ENCODE data around the gene COQ6. TPM values are rescaled to one million over a fixed set of nuclear protein-coding genes. Genes with fewer than 3 reads are reported as not detected.
"Not testable (repeated sequence)": the region's sequence is repeated elsewhere in the genome, so short reads cannot be mapped to it uniquely, and the experiment has no call there.

The COQ6 gene
- total and polyA plus RNA-seq, 8 donors = 5.1 to 19.8 (median 7.0) TPM

DNA sequence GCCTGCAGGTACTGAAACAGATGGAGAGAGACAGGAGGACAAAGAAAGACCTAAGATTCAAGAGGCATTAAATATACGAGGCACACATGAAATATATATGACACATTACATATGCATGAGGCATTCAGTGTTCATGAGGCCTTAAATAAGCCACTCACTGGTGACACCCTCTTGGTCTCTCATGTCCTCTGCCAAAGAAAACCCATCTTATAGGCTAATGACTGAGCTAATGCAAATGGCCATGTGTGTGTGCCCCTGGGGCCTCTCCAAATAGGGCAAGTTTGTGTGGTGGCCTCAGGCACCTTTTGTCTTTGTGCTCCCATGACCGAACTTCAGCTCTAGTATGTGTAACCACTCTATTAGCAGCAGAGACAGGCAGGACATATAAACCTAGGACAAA lies 18.8 kb downstream of the COQ6 start:
- ATAC-seq (no peak), FAIRE-seq (no peak), DNase-seq (no peak)
- intact Hi-C loops (cut with DNase I) = no loop called here
- Histone ChIP-seq H3K27ac (no peak overlapping the region), H3K36me3 (peaks cover 0 to 6% (median 0%) of the 10 kb centered on the region in 3 donors), H3K27me3 (no peaks in the 10 kb centered on the region), H3K4me1 (no peaks in the 10 kb centered on the region), H3K9me3 (no peaks in the 10 kb centered on the region), H3K4me3 (no peak overlapping the region)
- WGBS, 2 donors = 90 to 98% methylated on average over 2 of the region's 2 CpGs
- TF ChIP-seq, protein P1, sequence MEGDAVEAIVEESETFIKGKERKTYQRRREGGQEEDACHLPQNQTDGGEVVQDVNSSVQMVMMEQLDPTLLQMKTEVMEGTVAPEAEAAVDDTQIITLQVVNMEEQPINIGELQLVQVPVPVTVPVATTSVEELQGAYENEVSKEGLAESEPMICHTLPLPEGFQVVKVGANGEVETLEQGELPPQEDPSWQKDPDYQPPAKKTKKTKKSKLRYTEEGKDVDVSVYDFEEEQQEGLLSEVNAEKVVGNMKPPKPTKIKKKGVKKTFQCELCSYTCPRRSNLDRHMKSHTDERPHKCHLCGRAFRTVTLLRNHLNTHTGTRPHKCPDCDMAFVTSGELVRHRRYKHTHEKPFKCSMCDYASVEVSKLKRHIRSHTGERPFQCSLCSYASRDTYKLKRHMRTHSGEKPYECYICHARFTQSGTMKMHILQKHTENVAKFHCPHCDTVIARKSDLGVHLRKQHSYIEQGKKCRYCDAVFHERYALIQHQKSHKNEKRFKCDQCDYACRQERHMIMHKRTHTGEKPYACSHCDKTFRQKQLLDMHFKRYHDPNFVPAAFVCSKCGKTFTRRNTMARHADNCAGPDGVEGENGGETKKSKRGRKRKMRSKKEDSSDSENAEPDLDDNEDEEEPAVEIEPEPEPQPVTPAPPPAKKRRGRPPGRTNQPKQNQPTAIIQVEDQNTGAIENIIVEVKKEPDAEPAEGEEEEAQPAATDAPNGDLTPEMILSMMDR (IDR thresholded peaks at IDR 0.05) = no peak

DNA sequence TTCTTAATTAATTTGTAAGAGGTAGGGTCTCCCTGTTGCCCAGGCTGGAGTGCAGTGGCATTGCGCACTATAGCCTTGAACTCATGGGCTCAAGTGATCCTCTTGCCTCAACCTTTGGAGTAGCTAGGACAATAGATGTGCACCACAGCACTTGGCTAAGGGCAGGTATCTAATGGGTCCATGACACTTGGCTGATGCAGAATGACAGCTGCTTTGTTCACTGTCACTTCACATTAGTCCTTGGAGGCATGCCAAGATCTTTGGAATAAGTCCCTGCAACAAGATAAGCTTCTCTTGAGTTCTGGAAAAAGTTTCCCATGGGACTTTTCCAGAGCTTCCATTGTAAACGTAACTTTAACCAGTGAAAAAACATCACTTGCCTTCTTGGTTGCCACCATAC lies 23.4 kb downstream of the COQ6 start:
- FAIRE-seq (no peak), ATAC-seq (no peak)
- intact Hi-C loops (cut with DNase I) = no loop called here

DNA sequence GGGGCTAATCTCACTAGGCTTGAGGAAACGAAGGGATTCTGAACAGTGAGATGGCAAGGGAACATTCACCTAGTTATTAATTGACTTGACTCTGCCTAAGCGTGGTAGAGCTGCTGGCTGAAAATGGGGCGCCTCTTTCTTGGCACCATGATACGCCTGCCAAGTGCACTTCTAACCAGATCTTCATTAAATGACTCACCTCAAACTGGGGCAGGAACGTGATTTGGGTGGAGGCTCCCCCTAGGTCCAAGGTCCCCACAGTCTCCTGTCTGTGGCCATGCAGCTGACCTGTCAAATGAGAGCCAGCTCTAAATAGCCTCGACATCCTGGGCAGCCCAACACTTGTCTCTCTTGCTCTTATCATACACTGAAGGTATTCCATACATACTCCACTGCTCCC lies 26.0 kb downstream of the COQ6 start:
- DNase-seq (no peak), FAIRE-seq (no peak), ATAC-seq (no peak)
- Histone ChIP-seq H3K36me3 (no peaks in the 10 kb centered on the region), H3K27ac (no peak overlapping the region), H3K27me3 (no peaks in the 10 kb centered on the region), H3K9me3 (no peaks in the 10 kb centered on the region), H3K4me3 (no peak overlapping the region), H3K4me1 (no peaks in the 10 kb centered on the region)
- TF ChIP-seq, protein P1 (IDR thresholded peaks at IDR 0.05) = no peak
- 82% methylated on average over 6 of the region's 6 CpGs for WGBS, 2 donors
- intact Hi-C loops (cut with DNase I) = no loop called here

More for the DNA sequence above, 23.4 kb downstream of the COQ6 start:
- WGBS, 2 donors = 71 to 73% methylated on average over 2 of the region's 2 CpGs
- Histone ChIP-seq H3K4me1 (no peaks in the 10 kb centered on the region), H3K27me3 (no peaks in the 10 kb centered on the region), H3K9me3 (no peaks in the 10 kb centered on the region), H3K27ac (no peak overlapping the region), H3K36me3 (peaks cover 0 to 6% (median 0%) of the 10 kb centered on the region in 3 donors), H3K4me3 (no peak overlapping the region)
- DNase-seq = no peak
- TF ChIP-seq, protein P1 (IDR thresholded peaks at IDR 0.05) = no peak

DNA sequence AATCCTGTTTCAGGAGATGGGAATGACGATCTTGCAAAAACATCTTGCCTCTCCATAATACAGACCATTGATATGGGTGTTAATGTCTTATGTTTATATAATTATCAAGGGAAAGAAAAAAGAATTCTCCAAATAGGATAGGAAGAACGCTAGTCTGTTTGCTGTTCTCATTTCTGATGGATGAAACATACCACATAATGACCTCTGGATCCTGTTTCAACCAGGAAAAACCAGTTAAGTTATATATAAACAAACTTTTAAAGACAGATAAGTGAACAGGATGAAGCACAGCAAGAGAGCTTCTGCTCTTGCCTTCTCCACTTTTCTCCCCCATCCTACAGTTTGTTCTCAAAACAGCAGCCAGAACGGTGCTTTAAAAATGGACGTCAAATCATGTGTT lies 27.8 kb downstream of the COQ6 start:
- 53 to 56% methylated on average over 4 of the region's 4 CpGs for WGBS, 2 donors
- Histone ChIP-seq H3K9me3 (no peaks in the 10 kb centered on the region), H3K27ac (no peak overlapping the region), H3K27me3 (no peaks in the 10 kb centered on the region), H3K4me3 (no peak overlapping the region), H3K4me1 (no peaks in the 10 kb centered on the region), H3K36me3 (no peaks in the 10 kb centered on the region)
- intact Hi-C loops (cut with DNase I) = no loop called here
- DNase-seq = no peak
- no peak for ATAC-seq
- no peak for FAIRE-seq
- TF ChIP-seq, protein P1 (IDR thresholded peaks at IDR 0.05) = no peak

DNA sequence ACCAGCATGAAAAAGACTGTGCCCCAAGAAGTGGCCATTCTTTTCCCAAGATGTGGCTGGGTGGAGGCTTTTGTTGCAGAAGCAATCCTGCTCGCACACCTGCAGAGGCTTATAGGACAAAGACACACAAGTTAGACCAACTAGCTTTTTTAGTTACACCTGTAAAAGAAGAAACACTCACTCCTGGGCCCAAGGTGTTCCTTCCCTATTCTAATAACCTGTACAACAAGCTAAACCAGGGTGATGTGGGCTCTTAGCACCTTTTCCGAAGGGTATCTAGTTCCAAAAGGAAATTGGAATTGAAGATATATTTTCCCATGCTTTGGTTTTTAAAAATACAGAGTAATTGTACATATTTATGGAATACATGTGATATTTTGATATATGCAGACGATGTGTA lies 38.0 kb downstream of the COQ6 start:
- no peak for ATAC-seq
- no peak for FAIRE-seq
- no peak overlapping the region for H3K4me3 ChIP-seq

DNA sequence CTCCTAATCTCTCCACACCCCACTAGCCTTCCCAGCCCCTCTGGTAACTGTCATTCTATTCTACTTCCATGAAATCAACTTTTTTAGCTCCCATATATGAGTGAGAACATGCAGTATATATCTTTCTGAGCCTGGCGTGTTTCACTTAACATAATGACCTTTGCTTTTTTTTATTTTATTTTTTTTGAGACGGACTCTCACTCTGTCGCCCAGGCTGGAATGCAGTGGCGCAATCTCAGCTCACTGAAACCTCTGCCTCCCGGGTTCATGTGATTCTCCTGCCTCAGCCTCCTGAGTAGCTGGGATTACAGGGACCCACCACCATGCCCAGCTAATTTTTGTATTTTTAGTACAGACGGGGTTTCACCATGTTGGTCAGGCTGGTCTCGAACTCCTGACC lies 38.6 kb downstream of the COQ6 start:
- H3K27me3 ChIP-seq; ATAC-seq; DNase-seq; H3K27ac ChIP-seq; H3K4me1 ChIP-seq; H3K36me3 ChIP-seq; H3K4me3 ChIP-seq; H3K9me3 ChIP-seq; intact Hi-C loops (cut with DNase I); FAIRE-seq: not testable (repeated sequence)
- WGBS, 2 donors = 84 to 87% methylated on average over 5 to 6 of the region's 7 CpGs

More for the DNA sequence above, 38.0 kb downstream of the COQ6 start:
- Histone ChIP-seq H3K9me3 (no peaks in the 10 kb centered on the region), H3K27ac (no peak overlapping the region), H3K4me1 (no peaks in the 10 kb centered on the region), H3K27me3 (no peaks in the 10 kb centered on the region), H3K36me3 (no peaks in the 10 kb centered on the region)
- no peak for DNase-seq
- 74 to 77% methylated on average over 3 of the region's 3 CpGs for WGBS, 2 donors
- intact Hi-C loops (cut with DNase I) = no loop called here
- TF ChIP-seq, protein P1 (IDR thresholded peaks at IDR 0.05) = no peak
